ENCODE results near the gene NEAT1. TPM values are rescaled to one million over a fixed set of nuclear protein-coding genes. Genes with fewer than 3 reads are reported as not detected.

NEAT1 gene
- total RNA-seq, 6 donors from 2014 or later, result 245 to 3,084 (median 1,019) TPM

- H3K36me3 ChIP-seq, result peaks cover 31 to 89% (median 38%) of the 10 kb centered on the region in 4 donors
- no peaks in the 10 kb centered on the region for H3K27me3 ChIP-seq
- ATAC-seq (ENCODE audit: low FRiP score in 2 of 2) (no peak), DNase-seq (no peak)
- peak overlapping the region in 1 of 4 donors; percentile 58 for H3K27ac ChIP-seq
- peaks cover 72 to 94% (median 88%) of the 10 kb centered on the region in 4 donors for H3K4me1 ChIP-seq
- no peak for TF ChIP-seq EP300 (IDR thresholded peaks at IDR 0.05)
- TF ChIP-seq POLR2AphosphoS5 (IDR thresholded peaks at IDR 0.05), result peak; percentile 18 to 38
- peak in 1 of 4 donors; percentile 29 for TF ChIP-seq POLR2A (IDR thresholded peaks at IDR 0.05)
- TF ChIP-seq CTCF (IDR thresholded peaks at IDR 0.05), result peak in 1 of 6 experiments; percentile 20
- 92 to 94% methylated on average over 5 of the region's 5 CpGs for WGBS, 2 donors
- H3K9me3 ChIP-seq, result no peaks in the 10 kb centered on the region
- H3K4me3 ChIP-seq, result peak overlapping the region in 1 of 4 donors; percentile 26
Observed at GRCh38 chr11:65434667-65435410, 12.2 kb downstream of the NEAT1 start.

DNA sequence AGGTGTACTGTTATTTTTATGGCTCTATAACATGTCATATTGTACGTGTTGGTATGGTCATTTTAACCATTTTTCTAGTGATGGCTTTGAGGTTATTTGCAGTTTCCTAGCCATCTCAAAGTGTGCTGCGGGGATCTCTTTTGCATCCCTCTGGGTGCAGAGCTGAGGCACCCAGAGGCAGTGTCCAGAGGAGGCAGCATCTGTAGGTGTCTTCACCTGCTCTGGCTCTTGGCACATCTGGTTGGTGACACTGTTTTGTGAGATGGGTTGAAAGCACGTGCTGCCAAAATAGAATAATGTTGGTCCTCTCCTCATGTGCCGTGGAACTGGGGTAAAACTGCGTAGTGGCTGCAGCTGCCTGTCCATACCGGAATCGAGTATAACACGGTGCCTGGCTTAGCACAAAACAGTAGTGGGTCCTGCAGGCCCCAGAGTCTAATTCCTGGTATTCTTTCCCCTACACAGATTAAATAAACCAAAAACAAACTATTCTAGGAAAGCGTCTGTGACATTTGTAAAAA lies 12.9 kb downstream of the NEAT1 start:
- no peaks in the 10 kb centered on the region for H3K27me3 ChIP-seq
- peak overlapping the region in 3 of 4 donors; percentile 43 to 58 (median 46) for H3K27ac ChIP-seq
- peak overlapping the region in 1 of 4 donors; percentile 26 for H3K4me3 ChIP-seq
- peak in 2 of 4 donors; percentile 19 to 34 for TF ChIP-seq POLR2A (IDR thresholded peaks at IDR 0.05)
- peak in 1 of 2 donors; percentile 66 for TF ChIP-seq POLR2AphosphoS5 (IDR thresholded peaks at IDR 0.05)
- no peak for TF ChIP-seq CTCF (IDR thresholded peaks at IDR 0.05)
- TF ChIP-seq EP300 (IDR thresholded peaks at IDR 0.05), result no peak
- H3K9me3 ChIP-seq, result no peaks in the 10 kb centered on the region
- DNase-seq (peak in 1 of 2 donors; percentile 24), ATAC-seq (ENCODE audit: low FRiP score in 2 of 2) (no peak)
- peaks cover 72 to 94% (median 88%) of the 10 kb centered on the region in 4 donors for H3K4me1 ChIP-seq
- peaks cover 31 to 94% (median 38%) of the 10 kb centered on the region in 4 donors for H3K36me3 ChIP-seq
- WGBS, 2 donors, result 79 to 92% methylated on average over 9 of the region's 9 CpGs

DNA sequence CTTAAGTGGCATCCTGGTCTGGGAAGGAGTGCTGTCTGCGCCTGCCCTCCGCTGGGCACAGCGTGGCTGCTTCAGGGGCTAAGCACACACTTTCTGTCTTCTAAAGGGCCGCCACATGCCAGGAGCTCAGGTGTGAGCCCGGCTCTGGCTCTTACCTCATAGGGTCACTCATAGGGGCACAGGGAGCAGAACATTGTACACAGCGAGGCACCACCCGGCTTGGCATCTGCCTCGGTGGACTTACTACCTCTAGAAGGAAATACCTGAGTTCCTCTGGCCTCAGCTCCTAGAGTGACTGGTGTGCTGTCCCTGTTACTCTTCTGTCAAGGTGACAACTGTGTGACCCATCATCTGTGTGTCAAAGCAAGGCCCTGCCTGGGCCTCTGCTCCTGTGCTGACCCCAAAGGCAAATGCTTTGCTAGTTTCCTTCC lies 13.4 kb downstream of the NEAT1 start:
- peaks cover 71 to 89% (median 86%) of the 10 kb centered on the region in 4 donors for H3K4me1 ChIP-seq
- H3K9me3 ChIP-seq, result no peaks in the 10 kb centered on the region
- peaks cover 31 to 96% (median 38%) of the 10 kb centered on the region in 4 donors for H3K36me3 ChIP-seq
- H3K4me3 ChIP-seq, result peak overlapping the region in 1 of 4 donors; percentile 26
- peak overlapping the region in 3 of 4 donors; percentile 43 to 58 (median 46) for H3K27ac ChIP-seq
- DNase-seq (peak; percentile 49 to 56), ATAC-seq (ENCODE audit: low FRiP score in 2 of 2) (peak; percentile 1 to 47)
- TF ChIP-seq EP300 (IDR thresholded peaks at IDR 0.05), result no peak
- peak; percentile 44 to 64 for TF ChIP-seq POLR2AphosphoS5 (IDR thresholded peaks at IDR 0.05)
- no peaks in the 10 kb centered on the region for H3K27me3 ChIP-seq
- WGBS, 2 donors, result 71 to 74% methylated on average over 8 of the region's 8 CpGs

DNA sequence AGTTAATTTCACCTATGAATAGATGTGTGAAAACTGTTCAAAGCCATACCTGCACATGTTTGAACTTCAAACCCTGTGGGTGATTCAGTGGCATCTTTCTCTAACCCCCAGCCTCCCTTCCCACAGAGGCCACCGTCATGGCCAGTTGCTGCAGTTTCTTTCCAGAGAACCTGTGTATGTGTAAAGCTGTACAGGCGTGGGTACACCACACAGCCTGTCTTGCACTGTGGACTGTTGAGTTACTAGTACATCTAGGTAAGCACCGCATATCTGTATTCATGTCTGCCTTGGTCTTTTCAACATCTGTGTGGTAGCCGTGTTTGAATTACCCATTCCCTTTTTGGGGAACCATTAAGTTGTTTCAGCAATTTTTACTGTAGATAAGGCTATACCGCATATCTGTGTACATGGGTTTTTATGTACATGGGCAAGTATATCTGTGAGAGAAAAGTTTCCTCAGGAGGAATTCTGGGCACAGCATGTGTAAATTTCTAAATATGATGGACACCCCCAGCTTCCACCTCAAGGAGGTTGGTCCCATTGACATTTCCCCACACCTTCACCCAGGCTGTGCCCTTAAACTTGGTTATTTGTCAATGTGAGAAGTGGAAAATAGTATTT lies 13.9 kb downstream of the NEAT1 start:
- Histone ChIP-seq H3K27me3 (no peaks in the 10 kb centered on the region), H3K9me3 (no peaks in the 10 kb centered on the region), H3K4me1 (peaks cover 69 to 87% (median 85%) of the 10 kb centered on the region in 4 donors), H3K4me3 (peak overlapping the region in 1 of 4 donors; percentile 26), H3K27ac (peak overlapping the region; percentile 43 to 58 (median 51)), H3K36me3 (peaks cover 31 to 97% (median 38%) of the 10 kb centered on the region in 4 donors)
- DNase-seq (peak in 1 of 2 donors; percentile 34), ATAC-seq (ENCODE audit: low FRiP score in 2 of 2) (peak in 1 of 2 donors; percentile 1)
- TF ChIP-seq CTCF (IDR thresholded peaks at IDR 0.05), result no peak
- peak; percentile 42 to 71 for TF ChIP-seq POLR2AphosphoS5 (IDR thresholded peaks at IDR 0.05)
- TF ChIP-seq EP300 (IDR thresholded peaks at IDR 0.05), result no peak
- TF ChIP-seq POLR2A (IDR thresholded peaks at IDR 0.05), result peak in 2 of 4 donors; percentile 20 to 67
- WGBS, 2 donors, result 84 to 96% methylated on average over 4 to 5 of the region's 5 CpGs
